Fibroblast of mammary gland (primary cell): ENCODE data around the gene ATP5ME.

Source experiments
- DNase-seq: peaks from one replicate; pipeline ENCODE4 v3.0.0-alpha.2; 2010; ENCODE audit warnings: low read depth
- H3K4me3 ChIP-seq: 2 replicates; pipeline ENCODE4 v1.5.1; 2011; ENCODE audit warnings: low read depth, mild to moderate bottlenecking, low read length, moderate library complexity; ENCODE audit not compliant: control insufficient read depth
- TF ChIP-seq, protein P1 (sequence below): conservative IDR thresholded peaks from 2 replicates; pipeline ENCODE4 v1.5.1; 2011; ENCODE audit warnings: low read depth, low read length, inconsistent platforms; ENCODE audit not compliant: control insufficient read depth, insufficient read depth

Gene ATP5ME

DNA sequence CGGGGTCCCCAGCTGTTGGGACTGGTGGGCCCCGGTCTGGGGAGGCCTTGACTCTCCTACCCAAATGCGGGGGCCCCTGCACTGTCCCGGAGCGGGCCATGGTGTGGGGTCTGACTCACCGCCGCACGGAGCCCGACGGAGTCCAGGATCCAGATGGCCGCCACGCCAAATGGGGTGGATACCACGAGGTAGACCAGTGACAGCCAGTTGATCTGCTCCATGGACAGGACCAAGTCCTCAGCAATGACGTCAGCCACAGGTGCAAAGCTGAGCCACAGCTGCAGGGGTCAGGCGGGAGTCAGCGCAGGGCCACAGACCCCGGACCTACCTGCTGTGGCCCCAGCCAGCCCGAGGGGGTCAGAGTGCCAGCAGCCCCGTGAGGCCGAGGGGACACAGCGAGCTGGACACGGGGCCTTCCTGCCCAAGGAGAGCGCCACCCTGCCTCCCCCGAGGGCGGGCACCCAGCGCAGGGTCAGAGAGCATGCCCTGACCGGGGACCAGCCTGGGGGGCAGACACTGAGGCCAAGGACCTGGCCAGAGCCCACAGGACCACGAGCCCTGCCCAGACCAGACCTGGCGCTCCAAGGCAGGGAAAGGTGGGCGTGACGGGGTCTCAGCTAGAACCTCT lies 12.5 kb upstream of the ATP5ME start:
- no peak overlapping the region for H3K4me3 ChIP-seq
- TF ChIP-seq, protein P1, sequence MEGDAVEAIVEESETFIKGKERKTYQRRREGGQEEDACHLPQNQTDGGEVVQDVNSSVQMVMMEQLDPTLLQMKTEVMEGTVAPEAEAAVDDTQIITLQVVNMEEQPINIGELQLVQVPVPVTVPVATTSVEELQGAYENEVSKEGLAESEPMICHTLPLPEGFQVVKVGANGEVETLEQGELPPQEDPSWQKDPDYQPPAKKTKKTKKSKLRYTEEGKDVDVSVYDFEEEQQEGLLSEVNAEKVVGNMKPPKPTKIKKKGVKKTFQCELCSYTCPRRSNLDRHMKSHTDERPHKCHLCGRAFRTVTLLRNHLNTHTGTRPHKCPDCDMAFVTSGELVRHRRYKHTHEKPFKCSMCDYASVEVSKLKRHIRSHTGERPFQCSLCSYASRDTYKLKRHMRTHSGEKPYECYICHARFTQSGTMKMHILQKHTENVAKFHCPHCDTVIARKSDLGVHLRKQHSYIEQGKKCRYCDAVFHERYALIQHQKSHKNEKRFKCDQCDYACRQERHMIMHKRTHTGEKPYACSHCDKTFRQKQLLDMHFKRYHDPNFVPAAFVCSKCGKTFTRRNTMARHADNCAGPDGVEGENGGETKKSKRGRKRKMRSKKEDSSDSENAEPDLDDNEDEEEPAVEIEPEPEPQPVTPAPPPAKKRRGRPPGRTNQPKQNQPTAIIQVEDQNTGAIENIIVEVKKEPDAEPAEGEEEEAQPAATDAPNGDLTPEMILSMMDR: no peak

DNA sequence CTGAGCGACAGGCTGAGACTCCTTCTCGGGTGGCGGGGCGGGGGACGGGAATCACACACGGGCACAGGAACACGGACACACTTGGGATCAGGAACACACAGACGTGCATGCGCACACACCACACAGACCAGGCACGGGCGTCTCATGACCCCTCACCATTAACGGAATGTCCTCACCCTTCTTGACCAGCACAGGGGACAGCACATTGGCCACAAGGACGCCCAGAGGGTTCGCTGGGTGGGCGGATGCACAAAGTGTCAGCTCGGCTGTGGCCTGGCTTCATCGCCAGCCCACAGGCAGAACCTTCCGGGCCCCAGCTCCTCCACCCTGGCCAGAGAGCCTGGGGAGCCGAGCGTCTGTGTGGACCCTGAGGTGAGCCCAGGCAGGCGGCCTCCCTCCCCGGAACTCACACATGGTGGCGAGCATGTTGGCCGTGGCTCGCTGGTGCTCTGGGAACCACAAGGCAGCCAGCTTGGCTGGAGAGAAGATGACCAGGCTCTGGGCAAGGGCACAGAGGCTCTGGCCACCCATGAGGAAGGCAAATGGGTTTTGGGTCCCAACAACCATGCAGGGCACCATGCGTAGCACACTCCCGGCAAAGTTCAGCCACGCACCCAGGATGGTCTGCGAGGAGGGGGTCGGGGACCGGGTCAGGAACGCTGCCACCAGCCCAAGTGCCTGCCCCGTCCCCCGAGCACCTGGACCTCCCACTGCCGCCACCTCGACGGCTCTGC lies 11.8 kb upstream of the ATP5ME start:
- H3K4me3 ChIP-seq: no peak overlapping the region
- no peak for DNase-seq
- TF ChIP-seq, protein P1: no peak

More for the DNA sequence above, 12.5 kb upstream of the ATP5ME start:
- no peak for DNase-seq

DNA sequence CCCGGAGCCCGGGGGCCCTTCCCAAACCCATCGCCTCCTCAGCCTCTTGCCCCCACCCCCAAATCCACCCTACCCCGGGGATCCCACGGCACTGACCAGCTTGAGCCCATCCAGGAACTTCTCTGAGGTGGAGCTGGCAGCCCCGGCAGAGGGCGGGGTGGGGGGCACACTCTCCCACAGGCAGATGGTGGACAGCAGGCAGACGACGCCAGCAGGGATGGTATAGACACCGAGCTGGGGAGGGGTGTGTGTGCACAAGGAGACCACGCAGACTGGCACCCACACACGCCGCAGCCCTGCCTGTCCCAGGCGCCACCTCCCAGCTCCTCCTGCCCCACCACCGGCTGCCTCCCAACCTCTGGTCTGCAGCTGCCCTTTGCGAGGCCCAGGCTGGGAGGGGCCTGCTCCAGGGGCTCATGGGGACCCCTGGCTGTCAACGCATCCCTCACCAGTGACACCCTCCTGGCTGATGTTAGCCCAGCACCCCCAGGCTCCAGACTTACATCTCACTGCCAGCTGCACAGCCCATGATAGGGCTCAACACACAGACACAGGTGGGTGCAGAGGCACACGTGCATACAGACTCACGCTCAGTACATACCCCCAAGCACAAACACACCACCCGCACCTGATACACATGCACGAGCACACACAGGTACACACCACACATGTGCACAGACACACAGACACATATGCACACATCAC lies 10.7 kb upstream of the ATP5ME start:
- DNase-seq: no peak
- no peak overlapping the region for H3K4me3 ChIP-seq
- TF ChIP-seq, protein P1: no peak

DNA sequence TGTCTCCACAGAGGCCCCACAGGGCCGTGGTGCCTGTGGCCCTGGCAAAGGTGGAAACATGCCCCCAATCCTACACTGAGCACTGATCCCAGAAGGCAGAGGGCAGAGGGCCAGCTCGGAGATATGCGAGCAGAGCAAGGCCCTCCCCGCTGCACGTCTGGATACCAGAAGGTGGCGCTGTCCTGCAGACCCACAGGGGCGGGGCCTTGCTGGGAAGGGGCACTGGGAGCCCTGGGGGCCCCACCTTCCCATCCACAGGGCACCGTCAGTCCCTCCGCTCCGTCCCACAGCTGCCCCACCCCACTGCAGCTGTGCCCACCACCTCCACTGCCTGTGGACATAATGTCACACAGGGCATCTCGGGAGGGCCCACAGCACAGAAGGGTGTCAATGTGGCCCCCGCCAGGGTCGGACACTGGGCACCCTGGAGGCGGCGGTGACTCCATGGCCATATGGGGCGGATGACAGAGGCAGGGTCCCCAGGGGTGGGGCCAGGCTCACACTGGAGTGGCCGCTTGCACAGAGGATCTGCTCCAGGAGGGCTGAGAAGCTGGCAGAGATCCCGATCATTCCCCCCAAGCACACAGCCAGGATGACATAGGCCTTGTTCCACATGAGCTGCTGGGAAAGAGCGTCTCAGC lies 10.0 kb upstream of the ATP5ME start:
- peak; percentile 63 for DNase-seq
- TF ChIP-seq, protein P1: peak; percentile 67
- H3K4me3 ChIP-seq: no peak overlapping the region

DNA sequence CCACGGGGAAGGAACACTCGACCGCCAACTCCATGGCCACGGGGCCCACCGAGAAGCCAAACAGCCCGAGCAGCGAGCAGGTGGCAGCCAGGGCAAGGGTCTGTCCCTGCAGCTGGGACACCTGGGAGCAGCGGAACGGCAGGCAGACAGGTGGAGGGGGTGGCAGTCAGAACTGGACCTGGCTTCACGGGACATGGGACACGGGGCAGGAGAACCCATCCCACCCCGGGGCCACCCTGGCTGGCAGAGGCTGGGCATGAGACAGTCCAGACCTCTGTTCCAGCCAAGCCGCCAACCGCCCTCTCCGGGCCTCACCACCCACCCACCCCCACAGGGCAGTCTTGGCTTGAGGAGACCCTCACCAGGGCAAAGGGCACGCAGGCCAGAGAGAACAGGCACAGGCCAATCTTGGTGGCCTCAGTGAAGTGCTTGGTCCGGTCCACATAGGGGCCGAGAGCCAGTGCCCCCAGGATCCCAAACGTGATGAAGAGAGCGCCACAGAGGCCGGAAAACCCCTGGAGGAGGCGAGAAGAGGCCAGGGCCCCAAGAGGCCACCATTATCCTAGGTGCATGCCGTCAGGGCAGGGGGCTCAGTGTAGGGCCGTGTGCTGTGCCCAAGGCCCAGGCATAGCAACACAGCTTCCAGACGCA lies 9.3 kb upstream of the ATP5ME start:
- no peak overlapping the region for H3K4me3 ChIP-seq
- TF ChIP-seq, protein P1: no peak
- no peak for DNase-seq

DNA sequence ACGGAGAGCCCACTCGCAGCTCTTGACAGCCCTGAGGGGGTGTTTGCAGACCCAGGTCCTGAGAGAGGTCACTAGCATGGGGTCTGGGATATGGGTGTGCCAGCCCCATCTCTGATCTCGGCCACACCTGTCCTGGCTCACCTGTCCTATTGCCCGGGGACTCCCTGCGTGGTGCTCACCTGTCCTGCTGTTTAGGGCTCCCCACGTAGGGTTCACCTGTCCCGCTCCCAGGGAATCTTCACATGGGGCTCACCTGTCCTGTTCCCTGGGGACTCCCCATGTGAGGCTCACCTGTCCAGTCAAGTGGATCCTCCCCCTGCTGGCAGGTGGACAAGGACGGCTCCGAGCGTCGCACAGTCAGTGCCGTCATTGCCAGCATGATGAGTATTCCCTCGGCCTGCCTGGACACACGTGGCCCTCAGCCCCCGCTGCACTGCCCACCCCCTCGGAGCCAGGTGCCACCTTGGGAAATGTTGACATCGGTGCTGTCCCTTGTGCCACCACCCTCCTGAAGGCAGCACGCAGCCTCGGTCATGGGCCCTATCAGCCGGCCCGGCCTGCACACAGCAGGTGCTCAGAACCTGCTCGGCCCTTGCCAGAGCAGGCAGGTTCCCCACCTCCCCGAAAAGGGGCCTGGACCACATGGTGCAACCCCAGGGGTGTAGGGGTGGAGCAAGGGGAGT lies 8.6 kb upstream of the ATP5ME start:
- DNase-seq: no peak
- H3K4me3 ChIP-seq: no peak overlapping the region
- TF ChIP-seq, protein P1: no peak
